Coronary artery (tissue), 2 donors: ENCODE measurements around the gene HBG2.
"Not testable (repeated sequence)": the region's sequence is repeated elsewhere in the genome, so short reads cannot be mapped to it uniquely, and the experiment has no call there.

Experiments used
- DNase-seq: peaks from one replicate; pipeline ENCODE4 v3.0.0-alpha.2; 2017; ENCODE audit warnings: low spot score
- H3K27ac ChIP-seq, 2 donors: fragments of 200-600 bp; sonication (generic); one replicate each; pipeline ENCODE4 v1.5.1; 2016 to 2019
- H3K4me3 ChIP-seq: fragments of 200-600 bp; sonication (generic); 2 replicates; pipeline ENCODE4 v1.5.1; 2016; ENCODE audit warnings: mild to moderate bottlenecking, moderate library complexity
- TF ChIP-seq, protein P1 (sequence below): fragments of 200-600 bp; sonication (generic); IDR thresholded peaks from one replicate; pipeline ENCODE4 v1.5.1; 2019; ENCODE audit warnings: antibody characterized with exemption

Gene HBG2

DNA sequence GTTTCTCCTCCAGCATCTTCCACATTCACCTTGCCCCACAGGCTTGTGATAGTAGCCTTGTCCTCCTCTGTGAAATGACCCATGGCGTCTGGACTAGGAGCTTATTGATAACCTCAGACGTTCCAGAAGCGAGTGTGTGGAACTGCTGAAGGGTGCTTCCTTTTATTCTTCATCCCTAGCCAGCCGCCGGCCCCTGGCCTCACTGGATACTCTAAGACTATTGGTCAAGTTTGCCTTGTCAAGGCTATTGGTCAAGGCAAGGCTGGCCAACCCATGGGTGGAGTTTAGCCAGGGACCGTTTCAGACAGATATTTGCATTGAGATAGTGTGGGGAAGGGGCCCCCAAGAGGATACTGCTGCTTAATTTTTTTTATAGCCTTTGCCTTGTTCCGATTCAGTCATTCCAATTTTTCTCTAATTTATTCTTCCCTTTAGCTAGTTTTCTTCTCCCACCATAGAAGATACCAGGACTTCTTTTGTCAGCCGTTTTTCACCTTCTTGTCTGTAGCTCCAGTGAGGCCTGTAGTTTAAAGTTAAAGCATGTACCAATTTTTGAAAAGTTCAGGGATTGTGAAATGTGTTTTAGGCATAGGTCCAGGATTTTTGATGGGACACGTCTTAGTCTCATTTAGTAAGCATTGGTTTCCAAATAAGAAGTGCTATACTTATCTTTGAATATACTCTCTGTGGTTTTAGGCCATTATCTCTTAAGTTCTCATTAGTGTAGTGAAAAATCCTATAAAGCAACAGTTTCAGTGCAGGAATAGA, at the start of gene HBG2:
Gene HBG2 (minus strand): TSS at position 136 of the 768 bp plus-strand sequence. CDS start 53 bp downstream, at position 83.
- not testable (repeated sequence) for DNase-seq, H3K27ac ChIP-seq, H3K4me3 ChIP-seq

DNA sequence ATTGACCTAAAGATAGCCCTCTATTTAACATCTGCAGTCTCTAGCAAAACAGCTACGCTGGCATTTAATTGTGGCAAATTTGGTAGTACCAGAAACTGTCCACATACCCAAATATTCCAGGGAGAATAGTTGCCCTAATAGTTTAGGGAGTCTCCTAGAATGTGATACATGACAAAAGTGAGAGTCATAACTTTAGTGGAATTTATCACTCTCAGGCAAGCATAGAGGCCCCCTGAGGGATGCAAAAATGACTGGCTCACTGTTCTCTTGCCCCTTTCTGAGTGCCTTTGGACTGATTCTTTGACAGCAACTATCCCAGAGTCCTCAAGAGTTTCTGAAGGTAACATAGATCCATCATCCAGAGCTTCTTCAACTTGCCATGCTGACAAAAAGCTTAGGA, 49.5 kb upstream of the HBG2 start:
- Histone ChIP-seq H3K27ac (no peak overlapping the region), H3K4me3 (no peak overlapping the region)
- DNase-seq, result no peak
- TF ChIP-seq, protein P1, sequence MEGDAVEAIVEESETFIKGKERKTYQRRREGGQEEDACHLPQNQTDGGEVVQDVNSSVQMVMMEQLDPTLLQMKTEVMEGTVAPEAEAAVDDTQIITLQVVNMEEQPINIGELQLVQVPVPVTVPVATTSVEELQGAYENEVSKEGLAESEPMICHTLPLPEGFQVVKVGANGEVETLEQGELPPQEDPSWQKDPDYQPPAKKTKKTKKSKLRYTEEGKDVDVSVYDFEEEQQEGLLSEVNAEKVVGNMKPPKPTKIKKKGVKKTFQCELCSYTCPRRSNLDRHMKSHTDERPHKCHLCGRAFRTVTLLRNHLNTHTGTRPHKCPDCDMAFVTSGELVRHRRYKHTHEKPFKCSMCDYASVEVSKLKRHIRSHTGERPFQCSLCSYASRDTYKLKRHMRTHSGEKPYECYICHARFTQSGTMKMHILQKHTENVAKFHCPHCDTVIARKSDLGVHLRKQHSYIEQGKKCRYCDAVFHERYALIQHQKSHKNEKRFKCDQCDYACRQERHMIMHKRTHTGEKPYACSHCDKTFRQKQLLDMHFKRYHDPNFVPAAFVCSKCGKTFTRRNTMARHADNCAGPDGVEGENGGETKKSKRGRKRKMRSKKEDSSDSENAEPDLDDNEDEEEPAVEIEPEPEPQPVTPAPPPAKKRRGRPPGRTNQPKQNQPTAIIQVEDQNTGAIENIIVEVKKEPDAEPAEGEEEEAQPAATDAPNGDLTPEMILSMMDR, result no peak

DNA sequence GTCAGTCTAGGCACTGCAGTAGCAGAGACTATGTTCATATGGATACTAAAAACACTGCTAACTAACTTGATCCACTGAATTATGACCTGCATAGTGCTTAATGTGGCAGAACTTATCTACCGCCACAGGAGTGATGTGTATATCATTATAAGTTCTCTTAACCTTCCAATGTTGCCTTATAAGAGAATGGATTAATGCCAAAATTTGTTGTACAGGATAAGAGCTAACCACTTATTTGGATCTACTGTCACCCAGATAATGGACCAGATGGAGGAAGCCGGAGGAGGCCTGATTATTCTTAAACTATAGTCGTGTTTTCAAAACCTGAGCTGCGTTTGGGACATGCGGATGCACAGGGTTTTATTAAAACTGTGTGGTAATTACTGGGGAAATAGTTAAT, 49.0 kb upstream of the HBG2 start:
- Histone ChIP-seq H3K4me3 (no peak overlapping the region), H3K27ac (no peak overlapping the region)
- TF ChIP-seq, protein P1, result no peak
- DNase-seq, result no peak

DNA sequence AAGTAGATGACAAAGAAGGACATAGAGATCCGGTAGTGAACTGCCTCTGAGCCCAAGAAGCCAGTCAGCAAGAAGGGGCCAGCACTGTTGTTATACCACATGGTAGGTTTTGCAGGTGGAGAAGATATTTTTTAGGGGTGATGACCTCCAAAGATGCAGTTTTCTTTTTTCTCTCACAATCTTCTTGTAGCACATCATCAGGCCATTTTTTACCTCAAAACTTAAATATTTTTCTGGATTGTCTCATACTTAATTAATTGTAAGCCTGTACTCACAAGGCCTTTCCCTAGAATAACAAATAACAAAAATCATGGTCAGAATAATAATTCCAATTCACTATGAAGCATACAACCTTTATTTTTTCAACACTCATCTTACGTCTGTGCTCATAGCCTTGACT, 47.3 kb upstream of the HBG2 start, which contains the start of gene OR51B4:
Gene OR51B4 (minus strand): TSS at position 101 of the 400 bp plus-strand sequence. CDS start 0 bp downstream, at position 101.
- DNase-seq, result no peak
- Histone ChIP-seq H3K27ac (no peak within 1 kb of the TSS), H3K4me3 (no peak within 1 kb of the TSS)
- TF ChIP-seq, protein P1, result no peak

DNA sequence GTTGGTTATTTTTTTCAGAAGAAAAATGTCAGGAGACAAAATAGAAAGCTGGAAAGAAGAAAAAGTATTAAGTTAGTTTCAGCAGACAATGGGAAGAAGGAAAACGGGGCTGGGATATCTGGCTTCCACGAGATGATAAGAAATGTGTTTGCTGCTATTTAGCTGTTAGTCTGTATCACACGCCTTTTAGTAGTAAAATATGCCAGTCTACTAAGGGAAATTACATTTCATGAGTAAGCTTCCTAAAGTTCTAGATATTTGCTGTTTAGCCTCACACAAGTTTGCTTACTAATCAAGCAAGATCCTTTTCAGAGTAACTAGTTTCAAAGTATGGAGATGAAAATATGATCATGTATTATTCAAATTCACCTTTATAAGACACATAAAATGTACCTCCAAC, 45.7 kb upstream of the HBG2 start:
- H3K27ac ChIP-seq, result no peak overlapping the region
- DNase-seq, result no peak
- TF ChIP-seq, protein P1, result no peak
- no peak overlapping the region for H3K4me3 ChIP-seq

DNA sequence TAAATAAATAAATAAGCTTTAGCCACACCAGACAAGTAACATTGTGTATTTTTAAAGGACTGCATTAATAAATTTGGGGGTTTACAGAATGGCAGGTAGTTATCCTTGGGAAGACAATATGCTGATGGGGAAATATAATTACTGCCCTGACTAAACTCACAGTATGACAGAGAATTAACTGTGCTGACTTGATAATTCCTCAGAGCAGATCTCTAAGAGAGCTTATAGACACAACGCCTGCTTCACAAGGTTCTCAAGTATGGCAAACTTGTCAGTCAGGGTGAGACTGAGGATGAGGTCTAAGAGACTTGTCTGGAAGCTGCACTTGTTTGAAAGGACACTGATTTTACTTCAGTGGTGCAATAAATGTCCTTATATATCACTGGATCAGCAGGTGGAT, 43.9 kb upstream of the HBG2 start:
- DNase-seq, result no peak
- Histone ChIP-seq H3K4me3 (no peak overlapping the region), H3K27ac (no peak overlapping the region)
- TF ChIP-seq, protein P1, result no peak

DNA sequence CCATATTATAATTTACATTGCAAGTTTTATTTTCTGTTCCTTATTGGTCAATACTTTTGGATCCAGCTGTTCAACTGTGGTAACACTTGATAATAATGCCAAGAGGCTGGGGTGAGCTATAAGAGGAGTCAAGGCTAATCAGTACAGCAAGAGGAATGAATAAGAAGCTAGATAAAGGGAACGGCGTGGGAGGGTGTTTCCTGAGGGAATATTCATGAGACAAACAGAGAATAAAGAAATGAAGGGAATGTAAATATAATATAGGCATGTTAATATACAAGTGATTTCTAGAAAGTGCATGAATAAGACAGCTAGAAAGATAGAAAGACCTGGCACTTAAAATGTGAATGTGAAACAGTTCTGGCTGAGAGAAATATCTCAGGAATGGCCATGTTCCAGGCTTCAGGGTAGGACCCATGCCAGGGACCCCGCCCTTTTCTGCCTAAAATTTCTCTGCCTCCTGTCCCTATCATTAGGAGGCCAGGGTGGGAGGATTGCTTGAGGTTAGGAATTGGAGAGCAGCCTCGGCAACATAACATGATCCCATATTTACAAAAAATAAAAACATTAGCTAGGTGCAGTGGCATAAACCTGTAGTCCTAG, 43.2 kb upstream of the HBG2 start:
- TF ChIP-seq, protein P1, result no peak
- DNase-seq, result no peak
- Histone ChIP-seq H3K4me3 (no peak overlapping the region), H3K27ac (no peak overlapping the region)

DNA sequence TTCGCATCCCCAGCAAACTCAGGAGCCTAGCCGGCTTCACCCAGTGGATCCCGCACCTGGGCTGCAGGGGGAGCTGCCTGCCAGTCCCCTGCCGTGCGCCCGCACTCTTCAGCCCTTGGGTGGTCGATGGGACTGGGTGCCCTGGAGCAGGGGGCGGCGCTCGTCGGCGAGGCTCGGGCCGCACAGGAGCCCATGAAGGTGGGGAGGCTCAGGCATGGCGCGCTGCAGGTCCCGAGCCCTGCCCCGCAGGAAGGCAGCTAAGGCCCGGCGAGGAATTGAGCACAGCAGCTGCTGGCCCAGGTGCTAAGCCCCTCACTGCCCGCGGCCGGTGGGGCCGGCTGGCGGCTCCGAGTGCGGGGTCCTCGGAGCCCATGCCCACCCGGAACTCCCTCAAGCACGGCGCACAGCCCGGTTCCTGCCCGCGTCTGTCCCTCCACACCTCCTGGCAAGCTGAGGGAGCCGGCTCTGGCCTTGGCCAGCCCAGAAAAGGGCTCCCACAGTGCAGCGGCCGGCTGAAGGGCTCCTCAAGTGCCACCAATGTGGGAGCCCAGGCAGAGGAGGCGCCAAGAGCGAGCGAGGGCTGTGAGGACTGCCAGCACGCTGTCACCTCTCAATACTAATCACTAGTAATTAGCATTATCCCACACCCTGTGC, 39.9 kb upstream of the HBG2 start:
- H3K4me3 ChIP-seq, H3K27ac ChIP-seq, DNase-seq: not testable (repeated sequence)
